Right lobe of liver (tissue), 4 donors: ENCODE data around the gene TMEM125.

ENCODE experiments used
- POLR2A ChIP-seq: fragments of 450-650 bp; IDR thresholded peaks from one replicate; pipeline ENCODE4 v1.6.1; 2017; ENCODE audit warnings: antibody characterized with exemption, mild to moderate bottlenecking
- TF ChIP-seq, protein P1 (sequence below), 4 donors: fragments of 200-600 bp in 3 of 4; fragments of 450-650 bp in 1 of 4; IDR thresholded peaks; one replicate each; pipeline versions ENCODE4 v1.5.1 to v1.8.0; 2016 to 2022; ENCODE audit warnings: antibody characterized with exemption in 4 of 4, mild to moderate bottlenecking in 2 of 4
- donor health status: DM: no; HTN: no; CAD: no.
- donor health status: DM: no; HTN: no; CAD: no.
- donor health status: DM: no; HTN: yes; CAD: no.

- TF ChIP-seq, protein P1, sequence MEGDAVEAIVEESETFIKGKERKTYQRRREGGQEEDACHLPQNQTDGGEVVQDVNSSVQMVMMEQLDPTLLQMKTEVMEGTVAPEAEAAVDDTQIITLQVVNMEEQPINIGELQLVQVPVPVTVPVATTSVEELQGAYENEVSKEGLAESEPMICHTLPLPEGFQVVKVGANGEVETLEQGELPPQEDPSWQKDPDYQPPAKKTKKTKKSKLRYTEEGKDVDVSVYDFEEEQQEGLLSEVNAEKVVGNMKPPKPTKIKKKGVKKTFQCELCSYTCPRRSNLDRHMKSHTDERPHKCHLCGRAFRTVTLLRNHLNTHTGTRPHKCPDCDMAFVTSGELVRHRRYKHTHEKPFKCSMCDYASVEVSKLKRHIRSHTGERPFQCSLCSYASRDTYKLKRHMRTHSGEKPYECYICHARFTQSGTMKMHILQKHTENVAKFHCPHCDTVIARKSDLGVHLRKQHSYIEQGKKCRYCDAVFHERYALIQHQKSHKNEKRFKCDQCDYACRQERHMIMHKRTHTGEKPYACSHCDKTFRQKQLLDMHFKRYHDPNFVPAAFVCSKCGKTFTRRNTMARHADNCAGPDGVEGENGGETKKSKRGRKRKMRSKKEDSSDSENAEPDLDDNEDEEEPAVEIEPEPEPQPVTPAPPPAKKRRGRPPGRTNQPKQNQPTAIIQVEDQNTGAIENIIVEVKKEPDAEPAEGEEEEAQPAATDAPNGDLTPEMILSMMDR (IDR thresholded peaks at IDR 0.05): no peak
- TF ChIP-seq POLR2A: no peak
Observed at GRCh38 chr1:43315481-43315880, 45.7 kb downstream of the TMEM125 start.
